WTC11 (cell line): ENCODE data around the gene MAP1B. TPM values are rescaled to one million over a fixed set of nuclear protein-coding genes. Genes with fewer than 3 reads are reported as not detected.

Experiments
- ATAC-seq: fragments of 200-7000 bp; cut with Tn5 transposase; 2 replicates; pipeline ENCODE4 v1.10.0; 2021; ENCODE audit warnings: mild to moderate bottlenecking, moderate library complexity
- CTCF ChIA-PET: fragments of 300-600 bp; sonication (Branson Sonifier 250); formaldehyde crosslinking; loops from one replicate; lab custom pipeline; 2021; ENCODE audit warnings: antibody characterized with exemption; lab: Charles Lee
- POLR2A ChIA-PET: fragments of 350-600 bp; sonication (Branson Sonifier 250); formaldehyde crosslinking; loops from one replicate; lab custom pipeline; 2021; ENCODE audit warnings: antibody characterized with exemption; lab: Charles Lee
- DNase-seq: peaks from one replicate; pipeline ENCODE4 v3.0.0; 2021; ENCODE audit warnings: low spot score
- H3K27ac Mint-ChIP-seq: 2 replicates; pipeline ENCODE4 v1.8.0; 2021; ENCODE audit warnings: mixed read lengths
- H3K27me3 Mint-ChIP-seq: 2 replicates; pipeline ENCODE4 v1.8.0; 2021; ENCODE audit warnings: low read depth, mild to moderate bottlenecking, moderate library complexity, mixed read lengths
- H3K36me3 Mint-ChIP-seq: 2 replicates; pipeline ENCODE4 v1.8.0; 2021; ENCODE audit warnings: mixed read lengths
- H3K4me1 Mint-ChIP-seq: 2 replicates; pipeline ENCODE4 v1.8.0; 2022; ENCODE audit warnings: mixed read lengths
- H3K4me3 Mint-ChIP-seq: 2 replicates; pipeline ENCODE4 v1.8.0; 2021; ENCODE audit warnings: mild to moderate bottlenecking, moderate library complexity, mixed read lengths
- H3K9me3 Mint-ChIP-seq: 2 replicates; pipeline ENCODE4 v1.8.0; 2021; ENCODE audit warnings: mixed read lengths
- ARID4B ChIP-seq: sonication (generic); formaldehyde crosslinking; IDR thresholded peaks from 2 replicates; pipeline ENCODE4 v1.8.0; 2023; ENCODE audit warnings: missing genetic modification reagents, mild to moderate bottlenecking, borderline replicate concordance
- CREM ChIP-seq: sonication (generic); formaldehyde crosslinking; IDR thresholded peaks from 2 replicates; pipeline ENCODE4 v1.8.1; 2022; ENCODE audit warnings: mild to moderate bottlenecking, missing genetic modification reagents, moderate library complexity
- E2F5 ChIP-seq: sonication (generic); formaldehyde crosslinking; IDR thresholded peaks from 2 replicates; pipeline ENCODE4 v1.8.1; 2022; ENCODE audit warnings: mild to moderate bottlenecking, moderate library complexity, missing genetic modification reagents
- ELF4 ChIP-seq: sonication (generic); formaldehyde crosslinking; IDR thresholded peaks from 2 replicates; pipeline ENCODE4 v1.8.1; 2022; ENCODE audit warnings: low read depth, mild to moderate bottlenecking, moderate library complexity, missing genetic modification reagents
- FOXJ3 ChIP-seq: sonication (generic); formaldehyde crosslinking; IDR thresholded peaks from 2 replicates; pipeline ENCODE4 v1.9.0; 2021; ENCODE audit warnings: missing genetic modification reagents, mild to moderate bottlenecking, borderline replicate concordance
- PRDM15 ChIP-seq: sonication (generic); formaldehyde crosslinking; IDR thresholded peaks from 2 replicates; pipeline ENCODE4 v1.8.0; 2022; ENCODE audit warnings: missing genetic modification reagents
- PRRX2 ChIP-seq: fragments of 250-450 bp; sonication (Bioruptor Pico); IDR thresholded peaks from 2 replicates; pipeline ENCODE4 v1.8.0; 2021; ENCODE audit warnings: mild to moderate bottlenecking
- RELA ChIP-seq: sonication (generic); formaldehyde crosslinking; IDR thresholded peaks from 2 replicates; pipeline ENCODE4 v1.8.1; 2022; ENCODE audit warnings: missing genetic modification reagents, mild to moderate bottlenecking, borderline replicate concordance
- SMAD4 ChIP-seq: sonication (generic); formaldehyde crosslinking; IDR thresholded peaks from 2 replicates; pipeline ENCODE4 v1.8.0; 2022; ENCODE audit warnings: mild to moderate bottlenecking, missing genetic modification reagents
- SP1 ChIP-seq: sonication (generic); formaldehyde crosslinking; conservative IDR thresholded peaks from 2 replicates; pipeline ENCODE4 v1.8.1; 2022; ENCODE audit warnings: missing genetic modification reagents
- TEAD4 ChIP-seq: sonication (generic); formaldehyde crosslinking; IDR thresholded peaks from 2 replicates; pipeline ENCODE4 v1.8.0; 2022; ENCODE audit warnings: mild to moderate bottlenecking, missing genetic modification reagents
- ZNF396 ChIP-seq: fragments of 250-450 bp; sonication (Bioruptor Pico); IDR thresholded peaks from 2 replicates; pipeline ENCODE4 v1.8.0; 2021; ENCODE audit warnings: mild to moderate bottlenecking, moderate library complexity, borderline replicate concordance
- ZNF423 ChIP-seq: fragments of 250-450 bp; sonication (Bioruptor Pico); IDR thresholded peaks from 2 replicates; pipeline ENCODE4 v2.1.2; 2022; ENCODE audit warnings: mild to moderate bottlenecking, moderate library complexity
- ZNF512 ChIP-seq: sonication (generic); formaldehyde crosslinking; IDR thresholded peaks from 2 replicates; pipeline ENCODE4 v1.8.1; 2022; ENCODE audit warnings: missing genetic modification reagents, borderline replicate concordance
- total RNA-seq: library from RNA; stranded (reverse); gene quantifications from 3 replicates; pipeline ENCODE4 v1.2.3, GENCODE V29; 2021
- TF ChIP-seq, protein P1 (sequence below): sonication (generic); formaldehyde crosslinking; IDR thresholded peaks from 2 replicates; pipeline ENCODE4 v1.8.1; 2022; ENCODE audit warnings: mild to moderate bottlenecking, missing genetic modification reagents, moderate library complexity, borderline replicate concordance
- TF ChIP-seq, protein P2 (sequence below): sonication (generic); formaldehyde crosslinking; IDR thresholded peaks from 2 replicates; pipeline ENCODE4 v1.8.0; 2022; ENCODE audit warnings: mild to moderate bottlenecking, missing genetic modification reagents
- TF ChIP-seq, protein P3 (sequence below): sonication (generic); formaldehyde crosslinking; IDR thresholded peaks from 2 replicates; pipeline ENCODE4 v1.8.0; 2022; ENCODE audit warnings: mild to moderate bottlenecking, missing genetic modification reagents
- TF ChIP-seq, protein P4 (sequence below): fragments of 200-600 bp; IDR thresholded peaks from 2 replicates; pipeline ENCODE4 v1.8.0; 2022; ENCODE audit warnings: antibody characterized with exemption

The MAP1B gene
- total RNA-seq, 1 experiment from 2014 or later = 95.0 TPM

DNA sequence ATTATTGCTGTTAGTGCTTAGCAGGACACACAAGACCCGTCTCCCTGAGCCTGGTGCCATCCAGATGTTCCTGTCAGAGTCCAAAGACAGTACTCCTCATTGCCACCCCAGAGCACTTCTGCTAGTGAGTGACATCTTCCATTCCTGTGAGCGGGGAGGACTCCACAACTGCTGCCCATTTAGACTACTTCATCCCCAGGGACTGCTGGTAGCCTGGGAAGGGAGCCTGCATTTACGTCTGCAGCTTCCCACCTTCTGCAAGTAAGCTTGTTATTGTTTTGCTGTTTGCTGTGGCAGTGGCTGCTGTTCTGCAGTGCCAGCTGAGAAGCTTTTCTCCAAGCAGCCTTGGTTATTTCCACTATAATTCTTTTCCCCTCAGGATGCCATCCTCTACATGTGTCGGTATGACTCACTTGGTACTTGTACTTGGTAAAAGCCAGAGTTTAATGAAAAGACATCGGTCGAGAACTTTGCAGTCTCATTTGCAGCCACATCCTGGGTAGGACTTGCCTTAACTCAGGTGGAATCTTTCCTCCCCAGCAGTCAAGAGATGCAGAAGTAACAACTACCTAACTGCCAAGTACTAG lies 10.6 kb upstream of the MAP1B start:
- no peaks in the 10 kb centered on the region for H3K27me3 Mint-ChIP-seq
- no peaks in the 10 kb centered on the region for H3K9me3 Mint-ChIP-seq
- no peak overlapping the region for H3K27ac Mint-ChIP-seq
- 0 out of 2 replicates have a peak, but pooled peaks cover 3% of the 10 kb centered on the region for H3K4me1 Mint-ChIP-seq
- DNase-seq (no peak), ATAC-seq (no peak)
- CTCF ChIA-PET = no interaction called here
- no peaks in the 10 kb centered on the region for H3K36me3 Mint-ChIP-seq
- POLR2A ChIA-PET = no interaction called here
- TF ChIP-seq ZNF423 (CRISPR knock-in tag) = no peak
- no peak overlapping the region for H3K4me3 Mint-ChIP-seq

DNA sequence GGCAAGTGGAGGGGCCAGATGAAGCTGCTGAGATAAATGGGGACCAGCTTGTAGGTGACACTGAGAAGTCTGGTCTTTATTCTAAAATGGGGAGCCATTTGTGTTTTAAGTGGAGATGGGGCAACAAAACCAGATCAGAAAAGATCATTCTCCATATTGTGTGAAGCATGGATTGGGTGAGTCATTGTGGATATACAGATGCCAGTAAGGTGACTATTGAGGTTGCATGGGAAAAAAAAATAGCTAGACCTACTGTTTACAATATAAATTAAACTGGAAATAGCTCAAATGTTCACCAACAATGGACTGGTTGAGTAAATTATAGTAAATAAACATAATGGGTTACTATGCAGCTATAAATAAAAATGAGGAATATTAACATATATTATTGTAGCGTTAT lies 5.4 kb upstream of the MAP1B start:
- H3K27ac Mint-ChIP-seq = no peak overlapping the region
- H3K4me3 Mint-ChIP-seq = no peak overlapping the region
- H3K27me3 Mint-ChIP-seq = no peaks in the 10 kb centered on the region
- H3K9me3 Mint-ChIP-seq = peaks cover 8% of the 10 kb centered on the region
- no peaks in the 10 kb centered on the region for H3K36me3 Mint-ChIP-seq
- CTCF ChIA-PET = no interaction called here
- POLR2A ChIA-PET = no interaction called here
- DNase-seq (no peak), ATAC-seq (no peak)
- peaks cover 11% of the 10 kb centered on the region for H3K4me1 Mint-ChIP-seq
- TF ChIP-seq, protein P1, sequence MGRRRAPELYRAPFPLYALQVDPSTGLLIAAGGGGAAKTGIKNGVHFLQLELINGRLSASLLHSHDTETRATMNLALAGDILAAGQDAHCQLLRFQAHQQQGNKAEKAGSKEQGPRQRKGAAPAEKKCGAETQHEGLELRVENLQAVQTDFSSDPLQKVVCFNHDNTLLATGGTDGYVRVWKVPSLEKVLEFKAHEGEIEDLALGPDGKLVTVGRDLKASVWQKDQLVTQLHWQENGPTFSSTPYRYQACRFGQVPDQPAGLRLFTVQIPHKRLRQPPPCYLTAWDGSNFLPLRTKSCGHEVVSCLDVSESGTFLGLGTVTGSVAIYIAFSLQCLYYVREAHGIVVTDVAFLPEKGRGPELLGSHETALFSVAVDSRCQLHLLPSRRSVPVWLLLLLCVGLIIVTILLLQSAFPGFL (CRISPR knock-in tag) = no peak
- TF ChIP-seq ZNF396 (CRISPR knock-in tag) (no peak), FOXJ3 (CRISPR knock-in tag) (no peak), CREM (CRISPR knock-in tag) (no peak), ZNF512 (CRISPR knock-in tag) (no peak), SMAD4 (CRISPR knock-in tag) (no peak), ARID4B (no peak), E2F5 (CRISPR knock-in tag) (no peak), RELA (CRISPR knock-in tag) (no peak), PRRX2 (CRISPR knock-in tag) (no peak), ELF4 (no peak), TEAD4 (no peak), PRDM15 (no peak), SP1 (no peak)
- TF ChIP-seq, protein P2, sequence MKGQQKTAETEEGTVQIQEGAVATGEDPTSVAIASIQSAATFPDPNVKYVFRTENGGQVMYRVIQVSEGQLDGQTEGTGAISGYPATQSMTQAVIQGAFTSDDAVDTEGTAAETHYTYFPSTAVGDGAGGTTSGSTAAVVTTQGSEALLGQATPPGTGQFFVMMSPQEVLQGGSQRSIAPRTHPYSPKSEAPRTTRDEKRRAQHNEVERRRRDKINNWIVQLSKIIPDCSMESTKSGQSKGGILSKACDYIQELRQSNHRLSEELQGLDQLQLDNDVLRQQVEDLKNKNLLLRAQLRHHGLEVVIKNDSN (CRISPR knock-in tag) = no peak
- TF ChIP-seq, protein P3, sequence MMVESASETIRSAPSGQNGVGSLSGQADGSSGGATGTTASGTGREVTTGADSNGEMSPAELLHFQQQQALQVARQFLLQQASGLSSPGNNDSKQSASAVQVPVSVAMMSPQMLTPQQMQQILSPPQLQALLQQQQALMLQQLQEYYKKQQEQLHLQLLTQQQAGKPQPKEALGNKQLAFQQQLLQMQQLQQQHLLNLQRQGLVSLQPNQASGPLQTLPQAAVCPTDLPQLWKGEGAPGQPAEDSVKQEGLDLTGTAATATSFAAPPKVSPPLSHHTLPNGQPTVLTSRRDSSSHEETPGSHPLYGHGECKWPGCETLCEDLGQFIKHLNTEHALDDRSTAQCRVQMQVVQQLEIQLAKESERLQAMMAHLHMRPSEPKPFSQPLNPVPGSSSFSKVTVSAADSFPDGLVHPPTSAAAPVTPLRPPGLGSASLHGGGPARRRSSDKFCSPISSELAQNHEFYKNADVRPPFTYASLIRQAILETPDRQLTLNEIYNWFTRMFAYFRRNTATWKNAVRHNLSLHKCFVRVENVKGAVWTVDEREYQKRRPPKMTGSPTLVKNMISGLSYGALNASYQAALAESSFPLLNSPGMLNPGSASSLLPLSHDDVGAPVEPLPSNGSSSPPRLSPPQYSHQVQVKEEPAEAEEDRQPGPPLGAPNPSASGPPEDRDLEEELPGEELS (CRISPR knock-in tag) = no peak
- TF ChIP-seq, protein P4, sequence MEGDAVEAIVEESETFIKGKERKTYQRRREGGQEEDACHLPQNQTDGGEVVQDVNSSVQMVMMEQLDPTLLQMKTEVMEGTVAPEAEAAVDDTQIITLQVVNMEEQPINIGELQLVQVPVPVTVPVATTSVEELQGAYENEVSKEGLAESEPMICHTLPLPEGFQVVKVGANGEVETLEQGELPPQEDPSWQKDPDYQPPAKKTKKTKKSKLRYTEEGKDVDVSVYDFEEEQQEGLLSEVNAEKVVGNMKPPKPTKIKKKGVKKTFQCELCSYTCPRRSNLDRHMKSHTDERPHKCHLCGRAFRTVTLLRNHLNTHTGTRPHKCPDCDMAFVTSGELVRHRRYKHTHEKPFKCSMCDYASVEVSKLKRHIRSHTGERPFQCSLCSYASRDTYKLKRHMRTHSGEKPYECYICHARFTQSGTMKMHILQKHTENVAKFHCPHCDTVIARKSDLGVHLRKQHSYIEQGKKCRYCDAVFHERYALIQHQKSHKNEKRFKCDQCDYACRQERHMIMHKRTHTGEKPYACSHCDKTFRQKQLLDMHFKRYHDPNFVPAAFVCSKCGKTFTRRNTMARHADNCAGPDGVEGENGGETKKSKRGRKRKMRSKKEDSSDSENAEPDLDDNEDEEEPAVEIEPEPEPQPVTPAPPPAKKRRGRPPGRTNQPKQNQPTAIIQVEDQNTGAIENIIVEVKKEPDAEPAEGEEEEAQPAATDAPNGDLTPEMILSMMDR = no peak
